H1 (cell line): ENCODE measurements around the gene RALGAPA2. TPM values are rescaled to one million over a fixed set of nuclear protein-coding genes. Genes with fewer than 3 reads are reported as not detected.

ENCODE experiments used
- CTCF ChIA-PET: fragments of 300-600 bp; sonication (Branson Sonifier 250); formaldehyde crosslinking; loops from one replicate; lab custom pipeline; 2021; ENCODE audit not compliant: partially characterized antibody; lab: Charles Lee
- POLR2A ChIA-PET: fragments of 300-600 bp; sonication (Branson Sonifier 250); formaldehyde crosslinking; loops from one replicate; lab custom pipeline; 2021; ENCODE audit warnings: inconsistent platforms; ENCODE audit not compliant: partially characterized antibody; lab: Charles Lee
- DNase-seq, 2 experiments: peaks; one replicate each; pipeline versions ENCODE4 v3.0.0 to v3.0.0-alpha.2; 2010 to 2022; ENCODE audit warnings: low spot score in 2 of 2, low read depth in 1 of 2, mixed read lengths in 1 of 2
- FAIRE-seq: peaks from 2 replicates; lab custom pipeline; 2011; peaks lifted over from hg19 to GRCh38; lab: Jason Lieb, UNC
- H2AFZ ChIP-seq: 2 replicates; pipeline ENCODE4 v1.8.1; 2012; ENCODE audit warnings: low read length, inconsistent platforms
- H2AK5ac ChIP-seq: 2 replicates; pipeline ENCODE4 v1.6.1; 2013; ENCODE audit warnings: low read depth, low read length
- H2BK120ac ChIP-seq: replicated peaks from 2 replicates; pipeline ENCODE3; 2013; ENCODE audit warnings: low read depth, low read length, inconsistent platforms
- H2BK12ac ChIP-seq: 2 replicates; pipeline ENCODE4 v1.6.1; 2013; ENCODE audit warnings: low read depth, low read length
- H2BK15ac ChIP-seq: 2 replicates; pipeline ENCODE4 v1.6.1; 2013; ENCODE audit warnings: low read length
- H2BK20ac ChIP-seq: 2 replicates; pipeline ENCODE4 v1.6.1; 2013; ENCODE audit warnings: low read length
- H2BK5ac ChIP-seq: 2 replicates; pipeline ENCODE4 v1.6.1; 2013; ENCODE audit warnings: low read depth, low read length
- H3K14ac ChIP-seq: 2 replicates; pipeline ENCODE4 v1.6.1; 2013; ENCODE audit warnings: inconsistent platforms; ENCODE audit not compliant: insufficient read length
- H3K18ac ChIP-seq: 2 replicates; pipeline ENCODE4 v1.6.1; 2013; ENCODE audit warnings: low read length; ENCODE audit errors: extremely low read depth
- H3K23ac ChIP-seq: 2 replicates; pipeline ENCODE4 v1.6.1; 2013; ENCODE audit warnings: inconsistent platforms; ENCODE audit not compliant: insufficient read length
- H3K23me2 ChIP-seq: 2 replicates; pipeline ENCODE4 v1.6.1; 2013; ENCODE audit warnings: low read depth, low read length
- H3K27ac ChIP-seq: 2 replicates; pipeline ENCODE4 v1.6.1; 2011; ENCODE audit warnings: low read depth, low read length, inconsistent platforms
- H3K27me3 ChIP-seq, 4 experiments: replicated peaks in 1 of 4; 1 replicate in 1 of 4; 2 replicates in 3 of 4; pipeline versions ENCODE4 v1.6.1 to v1.8.1; 2011 to 2013; ENCODE audit warnings: low read length in 3 of 4, mild to moderate bottlenecking in 3 of 4, inconsistent platforms in 2 of 4, mixed read lengths in 2 of 4, moderate library complexity in 1 of 4; ENCODE audit not compliant: control insufficient read depth in 3 of 4, insufficient read depth in 3 of 4; ENCODE audit errors: extremely low read depth in 1 of 4
- H3K36me3 ChIP-seq, 4 experiments: 2 replicates each; pipeline versions ENCODE4 v1.6.1 to v1.8.1; 2011 to 2013; ENCODE audit warnings: mild to moderate bottlenecking in 4 of 4, low read length in 3 of 4, moderate library complexity in 2 of 4, control low read depth in 1 of 4, inconsistent platforms in 1 of 4; ENCODE audit not compliant: insufficient read depth in 4 of 4, control insufficient read depth in 2 of 4
- H3K4ac ChIP-seq: replicated peaks from 2 replicates; pipeline ENCODE3; 2013; ENCODE audit warnings: low read length, low read depth, mixed read lengths, inconsistent platforms; ENCODE audit not compliant: insufficient read length
- H3K4me1 ChIP-seq, 4 experiments: replicated peaks in 1 of 4; 1 replicate in 1 of 4; 2 replicates in 3 of 4; pipeline versions ENCODE4 v1.6.1 to v1.8.1; 2011 to 2013; ENCODE audit warnings: low read length in 3 of 4, inconsistent platforms in 2 of 4, mixed read lengths in 1 of 4; ENCODE audit not compliant: insufficient read depth in 4 of 4, control insufficient read depth in 3 of 4
- H3K4me2 ChIP-seq, 2 experiments: 2 replicates each; pipeline versions ENCODE4 v1.6.1 to v1.8.1; 2011 to 2013; ENCODE audit warnings: low read depth in 2 of 2, low read length in 2 of 2, control low read depth in 1 of 2, inconsistent platforms in 1 of 2, mild to moderate bottlenecking in 1 of 2; ENCODE audit not compliant: insufficient read depth in 1 of 2
- H3K4me3 ChIP-seq, 4 experiments: fragments of 200-600, 300-600 bp in 1 of 4; sonication (generic), shearing (Covaris generic), sonication (Bioruptor Twin) in 1 of 4; 2 replicates each; pipeline versions ENCODE4 v1.5.1 to v1.8.1; 2011 to 2016; ENCODE audit warnings: low read length in 4 of 4, low read depth in 3 of 4, control low read depth in 2 of 4, inconsistent platforms in 2 of 4, mild to moderate bottlenecking in 2 of 4, mixed read lengths in 1 of 4, moderate library complexity in 1 of 4; ENCODE audit not compliant: insufficient read depth in 2 of 4; ENCODE audit errors: extremely low read depth in 1 of 4
- H3K56ac ChIP-seq: replicated peaks from 2 replicates; pipeline ENCODE3; 2013; ENCODE audit warnings: low read depth, mild to moderate bottlenecking, mixed read lengths, low read length, inconsistent platforms; ENCODE audit not compliant: insufficient read length
- H3K79me1 ChIP-seq: 2 replicates; pipeline ENCODE4 v1.6.1; 2013; ENCODE audit warnings: low read depth, low read length, control low read depth
- H3K79me2 ChIP-seq, 2 experiments: 2 replicates each; pipeline versions ENCODE4 v1.6.1 to v1.8.1; 2012 to 2013; ENCODE audit warnings: low read length in 2 of 2, mild to moderate bottlenecking in 2 of 2, inconsistent platforms in 1 of 2; ENCODE audit not compliant: insufficient read depth in 2 of 2, control insufficient read depth in 1 of 2
- H3K9ac ChIP-seq, 4 experiments: replicated peaks in 1 of 4; 1 replicate in 1 of 4; 2 replicates in 3 of 4; pipeline versions ENCODE4 v1.6.1 to v1.8.1; 2011 to 2013; ENCODE audit warnings: low read depth in 3 of 4, low read length in 3 of 4, control low read depth in 2 of 4, mild to moderate bottlenecking in 2 of 4, moderate library complexity in 2 of 4, inconsistent platforms in 1 of 4; ENCODE audit errors: extremely low read depth in 1 of 4
- H3K9me3 ChIP-seq, 2 experiments: 2 replicates each; pipeline versions ENCODE4 v1.6.1 to v1.8.1; 2012 to 2013; ENCODE audit warnings: mild to moderate bottlenecking in 2 of 2, moderate library complexity in 2 of 2, control low read depth in 1 of 2, inconsistent platforms in 1 of 2, low read depth in 1 of 2, low read length in 1 of 2, mixed read lengths in 1 of 2; ENCODE audit not compliant: insufficient read depth in 2 of 2
- H4K20me1 ChIP-seq, 2 experiments: replicated peaks in 1 of 2; 2 replicates each; pipeline versions ENCODE3 to v1.8.1; 2011 to 2013; ENCODE audit warnings: inconsistent platforms in 2 of 2, low read length in 2 of 2, mild to moderate bottlenecking in 1 of 2; ENCODE audit not compliant: insufficient read depth in 2 of 2, control insufficient read depth in 1 of 2
- H4K5ac ChIP-seq: 2 replicates; pipeline ENCODE4 v1.6.1; 2013; ENCODE audit warnings: low read length, low read depth, mixed read lengths, inconsistent platforms; ENCODE audit not compliant: insufficient read length
- H4K8ac ChIP-seq: 2 replicates; pipeline ENCODE4 v1.8.0; 2013; ENCODE audit warnings: mild to moderate bottlenecking, moderate library complexity, low read length, inconsistent platforms; ENCODE audit not compliant: insufficient read depth; ENCODE audit errors: extremely low read depth
- H4K91ac ChIP-seq: replicated peaks from 2 replicates; pipeline ENCODE3; 2013; ENCODE audit warnings: low read length, mixed read lengths, inconsistent platforms; ENCODE audit not compliant: insufficient read length
- CBX5 ChIP-seq: fragments of 300-800, 300-1000 bp; sonication (generic); IDR thresholded peaks from 2 replicates; pipeline ENCODE4 v1.7.1; 2016; ENCODE audit warnings: antibody characterized with exemption, low read length, low read depth
- GABPA ChIP-seq: IDR thresholded peaks from 2 replicates; pipeline ENCODE4 v1.6.1; 2011; ENCODE audit warnings: mild to moderate bottlenecking, low read length, moderate library complexity, borderline replicate concordance; ENCODE audit not compliant: insufficient read depth
- GTF2F1 ChIP-seq: IDR thresholded peaks from 2 replicates; pipeline ENCODE4 v1.6.1; 2012; ENCODE audit warnings: low read depth, low read length, improper control_type of control experiment, borderline replicate concordance
- KDM1A ChIP-seq: fragments of 200-600, 300-600 bp; sonication (generic); IDR thresholded peaks from 2 replicates; pipeline ENCODE4 v1.7.1; 2016; ENCODE audit warnings: mild to moderate bottlenecking, low read length, borderline replicate concordance
- KDM4A ChIP-seq: IDR thresholded peaks from one replicate; pipeline ENCODE4 v1.7.1; 2012; ENCODE audit warnings: low read depth, mild to moderate bottlenecking, moderate library complexity, low read length, inconsistent platforms; ENCODE audit not compliant: severe bottlenecking
- PHF8 ChIP-seq: fragments of 200-600 bp; sonication (generic); conservative IDR thresholded peaks from 2 replicates; pipeline ENCODE4 v1.7.1; 2012; ENCODE audit warnings: low read depth, mild to moderate bottlenecking, inconsistent platforms, low read length, moderate library complexity
- POLR2A ChIP-seq, 2 experiments: IDR thresholded peaks; 1 replicate in 1 of 2; 2 replicates in 1 of 2; pipeline ENCODE4 v1.6.1; 2011; ENCODE audit warnings: low read depth in 2 of 2, low read length in 2 of 2, mild to moderate bottlenecking in 2 of 2; ENCODE audit errors: control extremely low read depth in 1 of 2
- POLR2AphosphoS5 ChIP-seq: IDR thresholded peaks from 2 replicates; pipeline ENCODE4 v1.6.1; 2011; ENCODE audit warnings: low read depth, low read length
- POU5F1 ChIP-seq: IDR thresholded peaks from 2 replicates; pipeline ENCODE4 v1.6.1; 2011; ENCODE audit warnings: low read depth, mild to moderate bottlenecking, low read length, moderate library complexity
- SAP30 ChIP-seq: fragments of 300-600 bp; sonication (generic); IDR thresholded peaks from 2 replicates; pipeline ENCODE4 v1.7.1; 2012; ENCODE audit warnings: low read length, moderate library complexity, mild to moderate bottlenecking, inconsistent platforms; ENCODE audit not compliant: insufficient read depth, insufficient replicate concordance
- SIX5 ChIP-seq: IDR thresholded peaks from 2 replicates; pipeline ENCODE4 v1.6.1; 2011; ENCODE audit warnings: mild to moderate bottlenecking, low read depth, low read length
- YY1 ChIP-seq: IDR thresholded peaks from 2 replicates; pipeline ENCODE4 v1.6.1; 2011; ENCODE audit warnings: low read depth, mild to moderate bottlenecking, low read length
- WGBS, 2 experiments: shearing (Covaris generic) in 1 of 2; methylation state at CpG; one replicate each; pipeline versions ENCODE4 v1.1.6 to v1.1.7; 2013 to 2015; ENCODE audit warnings: low lambda C conversion rate in 2 of 2, mixed read lengths in 2 of 2, inconsistent platforms in 1 of 2, low coverage in 1 of 2, missing lambda C conversion rate in 1 of 2; ENCODE audit not compliant: insufficient replicate concordance in 2 of 2, insufficient coverage in 1 of 2, insufficient read length in 1 of 2; ENCODE audit errors: extremely low coverage in 1 of 2, missing lambda C conversion rate in 1 of 2; 5-methylcytosine and 5-hydroxymethylcytosine counted together
- polyA plus RNA-seq, 7 experiments: library from polyadenylated mRNA; depleted of rRNA in 3 of 7; stranded (reverse) in 5 of 7; unstranded in 2 of 7; fragments of >200 nt in 5 of 7; fragments of 200-250 nt in 2 of 7; gene quantifications; 1 replicate in 5 of 7; 2 replicates in 1 of 7; 4 replicates in 1 of 7; pipeline versions ENCODE4 v1.2.1 to v1.2.3, GENCODE V29; 2011 to 2013; ENCODE audit warnings: missing spikeins in 2 of 7, mixed read lengths in 2 of 7
- total RNA-seq: library from RNA; stranded (reverse); fragmentation: NEBNext Ultra II Directional; extraction: Animal tissue kit (Norgen Biotek cat#: 25700); gene quantifications from 2 replicates; pipeline ENCODE4 v1.2.1, GENCODE V29; 2021
- TF ChIP-seq, protein P1 (sequence below): IDR thresholded peaks from 2 replicates; pipeline ENCODE4 v1.6.1; 2011; ENCODE audit warnings: low read depth, mild to moderate bottlenecking, low read length; ENCODE audit not compliant: insufficient read depth

The RALGAPA2 gene
- total and polyA plus RNA-seq, 2 of the 8 experiments (the other 6 are each of a cell fraction or from before 2014, with no cell fraction given), result 5.1 to 25.5 TPM

DNA sequence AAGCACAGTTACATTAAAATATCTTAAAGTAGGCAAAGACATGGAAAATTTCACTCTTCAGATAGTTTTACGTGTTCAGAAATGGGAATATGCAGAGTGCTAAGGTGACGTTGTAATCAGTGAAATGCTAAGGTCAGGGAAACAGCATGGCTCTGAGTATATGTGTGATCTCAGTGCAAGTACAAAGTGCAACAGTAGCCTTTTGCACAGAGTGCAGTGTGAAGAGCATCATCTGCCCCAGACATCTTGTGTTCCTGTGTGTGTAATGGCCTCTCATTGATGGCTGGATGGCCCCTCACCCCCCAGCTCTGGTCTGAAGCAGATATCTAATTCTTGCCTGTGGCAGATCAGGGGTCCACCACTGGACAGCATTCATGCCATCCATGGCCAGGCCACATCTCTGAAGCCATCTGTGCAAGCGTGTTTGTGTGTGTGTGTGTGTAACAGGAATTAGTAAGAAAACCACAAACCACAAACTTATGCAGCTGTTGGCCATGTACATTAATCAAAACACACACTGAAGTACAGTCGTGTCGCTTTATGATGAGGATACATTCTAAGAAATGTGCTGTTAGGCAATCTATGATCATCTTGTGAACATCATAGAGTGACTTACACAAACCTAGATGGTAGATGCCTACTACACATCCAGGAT is 165.1 kb downstream of the RALGAPA2 start:
- Histone ChIP-seq H3K4me3 (no peak overlapping the region), H3K79me2 (no peaks in the 10 kb centered on the region), H3K4ac (no peak overlapping the region), H3K4me2 (no peak overlapping the region), H2BK12ac (no peak overlapping the region), H2BK15ac (no peak overlapping the region), H4K91ac (no peak overlapping the region), H3K23me2 (no peaks in the 10 kb centered on the region), H3K27ac (no peak overlapping the region), H4K5ac (no peak overlapping the region), H3K9me3 (no peaks in the 10 kb centered on the region), H3K36me3 (0 out of 8 replicates have a peak, but pooled peaks cover 0 to 3% (median 0%) of the 10 kb centered on the region in 4 experiments), H2BK120ac (no peak overlapping the region), H3K23ac (no peak overlapping the region), H2AFZ (no peak overlapping the region), H3K9ac (no peak overlapping the region), H3K18ac (no peak overlapping the region), H3K27me3 (no peaks in the 10 kb centered on the region), H4K20me1 (peaks cover 0 to 2% of the 10 kb centered on the region in 2 experiments), H2BK5ac (no peak overlapping the region), H3K79me1 (no peaks in the 10 kb centered on the region), H3K56ac (no peak overlapping the region), H2AK5ac (no peak overlapping the region), H3K4me1 (no peaks in the 10 kb centered on the region), H3K14ac (no peak overlapping the region), H2BK20ac (no peak overlapping the region), H4K8ac (no peak overlapping the region)
- FAIRE-seq, result no peak
- ChIA-PET POLR2A (no interaction called here), CTCF (no interaction called here)
- 90% methylated on average over 5 of the region's 5 CpGs; no CpG with 5 or more reads in 1 of the 2 experiments for WGBS, 2 experiments
- no peak for DNase-seq
- TF ChIP-seq POU5F1, result no peak
- no peak for TF ChIP-seq PHF8
- no peak for TF ChIP-seq GABPA
- TF ChIP-seq, protein P1, sequence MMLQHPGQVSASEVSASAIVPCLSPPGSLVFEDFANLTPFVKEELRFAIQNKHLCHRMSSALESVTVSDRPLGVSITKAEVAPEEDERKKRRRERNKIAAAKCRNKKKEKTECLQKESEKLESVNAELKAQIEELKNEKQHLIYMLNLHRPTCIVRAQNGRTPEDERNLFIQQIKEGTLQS, result no peak
- TF ChIP-seq KDM1A, result no peak
- TF ChIP-seq YY1, result no peak
- TF ChIP-seq POLR2A (IDR thresholded peaks at IDR 0.05; ENCODE audit: control extremely low read depth in 1 of 2, low read depth in 2 of 2, low read length in 2 of 2), result no peak
- no peak for TF ChIP-seq GTF2F1
- TF ChIP-seq CBX5, result no peak
- TF ChIP-seq SIX5, result no peak
- TF ChIP-seq SAP30, result no peak
- TF ChIP-seq POLR2AphosphoS5, result no peak
- no peak for TF ChIP-seq KDM4A
